GM21528 (cell line): ENCODE results near the gene KRTAP10-4.
"Not testable (repeated sequence)": the region's sequence is repeated elsewhere in the genome, so short reads cannot be mapped to it uniquely, and the experiment has no call there.

Source experiments
- ATAC-seq: cut with Tn5 transposase; IDR thresholded peaks from one replicate; pipeline ENCODE4 v1.9.1; 2021; ENCODE audit warnings: mild to moderate bottlenecking, moderate library complexity; ENCODE audit not compliant: unreplicated experiment, low FRiP score

Gene KRTAP10-4

DNA sequence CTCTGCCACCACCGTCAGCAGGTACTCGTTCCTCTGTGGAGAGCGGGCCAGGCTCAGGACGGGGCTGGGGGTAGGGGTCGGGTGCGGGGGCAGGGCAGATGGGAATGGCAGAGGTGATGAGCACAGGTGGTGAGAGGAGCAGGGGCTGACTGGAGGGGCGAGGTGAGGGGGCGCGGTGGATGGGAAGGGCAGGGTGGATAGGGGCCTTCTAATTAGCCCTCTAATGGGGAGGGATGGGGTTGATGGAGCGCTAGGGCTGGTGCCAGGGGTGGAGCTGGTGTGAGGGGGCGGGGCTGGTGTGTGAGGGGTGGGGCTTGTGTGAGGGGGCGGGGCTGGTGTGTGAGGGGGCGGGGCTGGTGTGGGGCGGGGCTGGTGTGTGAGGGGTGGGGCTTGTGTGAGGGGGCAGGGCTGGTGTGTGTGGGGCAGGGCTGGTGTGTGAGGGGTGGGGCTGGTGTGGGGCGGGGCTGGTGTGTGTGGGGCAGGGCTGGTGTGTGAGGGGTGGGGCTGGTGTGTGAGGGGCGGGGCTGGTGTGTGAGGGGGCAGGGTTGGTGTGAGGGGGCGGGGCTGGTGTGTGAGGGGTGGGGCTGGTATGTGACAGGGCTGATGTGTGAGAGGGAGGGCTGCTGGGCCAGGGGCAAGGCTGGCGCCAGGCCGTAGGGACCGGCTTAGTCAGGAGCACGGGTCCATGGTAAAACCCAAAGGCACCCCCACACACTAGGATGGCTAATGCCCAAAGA lies 39.5 kb upstream of the KRTAP10-4 start:
- no peak for ATAC-seq

DNA sequence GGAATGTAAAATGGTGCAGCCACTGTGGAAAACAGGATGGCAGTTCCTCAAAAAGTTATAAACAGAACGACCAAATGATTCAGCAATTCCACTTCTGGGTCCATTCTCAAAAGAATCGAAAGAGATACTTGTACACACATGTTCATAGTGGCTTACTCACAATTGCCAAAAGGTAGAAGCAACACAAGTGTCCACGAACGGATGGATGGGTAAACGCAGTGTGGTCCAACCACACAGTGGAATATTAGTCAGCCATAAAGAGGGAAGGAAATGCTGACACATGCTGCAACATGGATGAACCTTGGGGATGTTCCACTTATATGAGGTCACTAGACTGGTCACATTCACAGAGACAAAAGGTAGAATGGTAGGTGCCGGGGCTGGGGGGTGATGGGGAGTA lies 38.8 kb upstream of the KRTAP10-4 start:
- ATAC-seq, result no peak

GRCh38 chr21:44535963-44536362 lies 37.6 kb upstream of the KRTAP10-4 start:
- ATAC-seq, result no peak

GRCh38 chr21:44537930-44538911 lies 35.3 kb upstream of the KRTAP10-4 start:
- ATAC-seq, result no peak

DNA sequence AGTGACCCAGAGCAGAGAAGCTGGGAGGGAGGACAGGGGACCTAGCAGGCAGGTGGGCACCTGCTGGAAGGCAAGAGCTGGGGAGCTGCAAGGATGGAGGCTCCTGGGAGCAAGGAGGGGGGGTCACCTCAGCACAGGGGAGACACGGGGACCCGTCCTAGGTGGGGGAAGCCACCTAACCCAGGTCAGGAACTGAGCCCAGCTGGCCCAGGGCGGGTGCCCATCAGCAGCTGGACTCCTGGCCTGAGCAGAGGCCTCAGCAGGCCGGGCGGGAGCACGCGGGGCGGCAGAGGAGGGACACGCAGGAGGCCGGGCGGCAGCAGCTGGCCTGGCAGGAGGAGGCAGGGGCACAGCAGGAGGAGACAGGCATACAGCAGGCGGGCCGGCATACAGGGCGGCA lies 34.5 kb upstream of the KRTAP10-4 start:
- ATAC-seq, result no peak

DNA sequence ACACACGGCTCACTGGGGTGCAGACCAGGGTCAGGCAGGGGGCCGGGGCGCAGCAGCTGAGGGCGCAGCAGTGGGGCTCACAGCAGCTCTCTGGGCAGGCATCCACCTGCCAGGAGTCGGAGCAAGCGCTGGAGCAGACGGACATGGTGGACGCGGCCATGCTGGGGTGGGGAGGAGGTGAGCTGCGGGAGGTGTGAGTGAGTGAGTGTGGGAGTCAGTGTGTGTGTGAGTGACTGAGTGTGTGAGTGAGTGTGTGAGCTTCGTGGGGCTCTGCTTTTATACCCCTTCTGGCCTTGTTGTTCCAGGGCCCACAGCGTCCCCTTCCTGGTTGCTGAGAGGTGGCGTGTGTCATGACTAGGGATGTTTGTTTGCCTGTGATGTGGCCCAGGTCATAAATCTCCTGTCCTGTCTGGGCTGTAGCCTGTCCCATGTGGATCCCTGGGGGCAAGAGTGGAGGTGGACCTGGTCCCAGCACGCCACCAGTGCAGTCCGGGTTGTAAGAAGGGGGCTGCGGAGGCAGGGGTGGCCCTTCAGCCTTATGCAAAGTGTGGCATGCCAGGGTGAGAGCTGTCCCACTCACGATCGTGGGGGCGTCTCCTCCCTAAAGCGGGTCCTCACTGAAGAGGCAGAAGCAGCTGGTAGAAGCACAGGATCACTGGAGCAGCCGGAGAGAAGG lies 33.4 kb upstream of the KRTAP10-4 start, which contains the start of gene KRTAP10-1:
Gene KRTAP10-1 (minus strand): TSS at position 205 of the 676 bp plus-strand sequence. CDS start 45 bp downstream, at position 160.
- no peak for ATAC-seq

DNA sequence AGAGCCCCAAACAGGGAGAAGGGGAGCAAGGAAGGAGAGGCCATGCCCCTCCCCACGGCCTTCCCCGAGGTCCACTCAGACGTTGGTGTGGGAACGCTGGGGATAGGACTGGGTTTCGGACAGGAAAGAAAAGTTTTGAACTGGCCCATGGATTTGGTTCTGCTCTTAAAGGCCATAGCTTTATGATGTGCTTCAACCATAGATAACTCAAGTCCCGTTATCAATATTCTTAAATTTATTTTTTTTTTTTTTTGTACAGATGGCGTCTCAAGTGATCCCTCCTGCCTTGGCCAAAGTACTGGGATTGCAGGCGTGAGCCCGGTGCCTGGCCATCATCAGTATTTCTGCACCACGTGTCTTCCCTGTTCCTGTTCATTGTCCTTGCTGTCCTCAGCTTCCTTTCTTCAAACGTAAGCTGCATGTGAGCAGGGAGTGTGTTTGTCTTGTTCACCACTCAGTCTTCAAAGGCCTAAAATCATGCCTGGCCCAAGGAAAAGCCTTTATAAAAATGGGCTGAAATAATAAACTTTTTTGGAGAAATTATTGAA lies 32.7 kb upstream of the KRTAP10-4 start:
- no peak for ATAC-seq

DNA sequence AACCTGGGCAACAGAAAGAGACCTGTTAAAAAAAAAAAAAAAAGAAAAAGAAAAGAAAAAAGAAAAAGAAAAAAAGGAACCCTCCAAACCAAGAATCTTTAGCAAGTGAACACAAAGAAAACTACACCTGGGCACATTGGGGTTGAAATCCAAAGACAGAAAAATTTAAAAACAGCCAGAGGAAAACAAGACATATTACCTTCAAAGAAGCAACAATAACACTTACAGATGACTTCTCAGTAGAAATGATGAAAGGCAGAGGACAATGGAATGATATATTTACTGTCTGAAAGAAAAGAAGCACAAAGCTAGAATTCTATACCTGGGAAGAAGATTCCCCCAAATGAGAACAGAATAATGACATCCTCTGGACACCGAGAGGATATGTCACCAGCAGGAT lies 30.8 kb upstream of the KRTAP10-4 start:
- no peak for ATAC-seq

DNA sequence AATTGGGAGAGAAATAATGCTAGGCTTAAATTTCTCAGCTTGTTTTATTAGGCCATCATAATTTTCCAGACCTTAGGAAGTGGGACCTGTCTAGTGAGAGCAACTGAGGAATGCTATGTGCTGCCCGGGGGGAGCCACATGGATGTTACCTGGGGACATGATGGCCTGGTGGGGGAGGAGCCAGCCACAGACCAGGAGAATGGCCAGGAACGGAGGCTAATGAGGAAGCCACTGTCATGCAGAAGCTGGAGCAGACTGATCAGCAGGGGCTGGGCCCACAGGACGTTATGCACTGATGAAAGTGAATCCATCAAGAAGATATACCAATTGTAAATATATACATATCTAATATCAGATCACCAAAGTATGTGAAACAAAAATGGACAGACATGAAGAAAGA lies 29.0 kb upstream of the KRTAP10-4 start:
- ATAC-seq, result no peak

- no peak for ATAC-seq
Measured at GRCh38 chr21:44547656-44548331, 25.7 kb upstream of the KRTAP10-4 start.

DNA sequence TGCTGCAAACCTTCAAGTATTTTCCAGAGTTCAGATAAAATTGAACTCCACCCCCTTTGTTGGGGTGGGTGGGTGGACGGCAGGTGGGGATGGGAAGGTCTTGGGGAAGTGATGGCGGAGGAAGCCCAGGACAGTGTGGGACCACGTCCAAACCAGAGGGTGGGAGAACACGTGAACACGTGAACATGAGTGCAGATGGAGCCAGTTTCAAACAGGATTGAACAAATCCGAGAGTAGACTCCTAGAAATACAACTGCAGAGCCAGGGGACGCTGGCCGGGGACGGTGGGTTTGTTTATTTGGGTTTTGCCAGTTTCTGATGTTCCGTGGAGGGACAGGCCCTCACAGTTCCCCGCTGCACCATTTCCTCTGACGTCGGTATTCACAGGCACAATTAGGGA lies 25.1 kb upstream of the KRTAP10-4 start:
- no peak for ATAC-seq

DNA sequence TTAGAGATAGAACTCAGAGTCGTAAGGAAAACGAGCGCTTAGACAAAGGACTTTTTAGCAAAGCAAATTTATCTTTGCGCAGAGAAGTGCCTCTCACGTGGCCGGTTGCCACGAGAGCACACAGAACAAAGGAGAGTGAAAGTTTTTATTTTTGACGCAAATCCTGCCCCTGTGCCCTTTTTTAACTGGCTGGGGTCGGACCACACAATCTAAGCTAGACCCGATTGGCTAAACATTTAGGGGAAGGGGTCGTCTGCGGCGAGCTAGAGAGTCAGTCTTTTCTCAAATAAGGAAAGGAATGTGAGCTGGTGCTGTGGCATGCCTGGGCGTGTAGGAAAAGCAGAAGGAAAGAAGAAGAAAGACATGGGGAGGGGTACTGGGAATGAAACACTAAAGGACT lies 24.6 kb upstream of the KRTAP10-4 start:
- ATAC-seq, result no peak

- ATAC-seq, result no peak
Measured at GRCh38 chr21:44549525-44550211, 23.9 kb upstream of the KRTAP10-4 start.

- not testable (repeated sequence) for ATAC-seq
Measured at GRCh38 chr21:44550285-44550684, 23.2 kb upstream of the KRTAP10-4 start.

- ATAC-seq, result no peak
Measured at GRCh38 chr21:44550807-44551206, 22.7 kb upstream of the KRTAP10-4 start.

GRCh38 chr21:44551340-44551961 lies 22.1 kb upstream of the KRTAP10-4 start, which contains the start of gene KRTAP10-2:
KRTAP10-2 (minus strand) TSS chr21:44551505; CDS start chr21:44551458, 47 bp downstream.
- no peak for ATAC-seq

GRCh38 chr21:44552136-44552535 lies 21.4 kb upstream of the KRTAP10-4 start:
- ATAC-seq, result no peak

GRCh38 chr21:44552681-44553080 lies 20.8 kb upstream of the KRTAP10-4 start:
- no peak for ATAC-seq
